Bone marrow (tissue), 2 donors: ENCODE data around the gene EFCAB6.

Source experiments
- DNase-seq, 2 donors: peaks; one replicate each; lab custom pipeline; 2025; lab: John Stamatoyannopoulos, UW

The EFCAB6 gene

DNA sequence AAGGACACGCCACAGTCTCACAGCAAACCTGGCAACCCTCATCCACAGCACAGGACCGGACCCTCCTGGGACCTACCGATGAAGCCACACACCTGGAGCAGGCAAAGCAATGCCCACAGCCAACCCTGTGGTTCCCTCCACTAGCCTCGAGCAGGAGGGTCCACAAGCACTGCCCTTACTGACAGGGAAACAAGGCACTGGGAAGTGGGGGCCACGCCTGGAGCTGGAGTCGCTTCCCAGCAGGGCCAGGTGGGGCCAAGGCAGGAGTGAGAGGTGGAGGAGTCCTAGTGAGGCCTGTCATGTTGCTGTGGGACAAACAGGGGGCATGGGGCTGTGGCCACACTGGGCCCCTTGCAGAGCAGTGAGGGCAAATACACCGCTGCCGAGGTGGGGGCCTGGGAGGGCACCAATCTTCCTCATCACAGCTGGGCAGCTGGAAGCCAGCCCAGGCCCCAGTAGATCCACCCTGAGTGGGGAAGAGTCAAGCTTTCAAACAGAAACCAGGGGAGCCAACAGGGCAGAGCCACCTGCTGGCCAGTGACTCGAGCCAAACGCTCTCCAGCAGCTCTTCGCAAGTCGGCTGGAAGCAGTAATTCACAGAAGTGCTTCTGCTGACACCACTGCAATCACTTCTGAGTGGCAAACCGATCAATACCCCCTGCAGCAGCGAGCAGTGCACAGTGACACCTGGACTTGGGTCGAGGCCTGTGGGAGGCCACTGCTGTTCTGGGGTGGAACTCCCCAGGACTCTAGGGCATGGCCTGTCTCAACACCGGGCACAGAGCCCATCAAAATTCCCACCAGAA, 36.5 kb upstream of the EFCAB6 start:
- no peak for DNase-seq

DNA sequence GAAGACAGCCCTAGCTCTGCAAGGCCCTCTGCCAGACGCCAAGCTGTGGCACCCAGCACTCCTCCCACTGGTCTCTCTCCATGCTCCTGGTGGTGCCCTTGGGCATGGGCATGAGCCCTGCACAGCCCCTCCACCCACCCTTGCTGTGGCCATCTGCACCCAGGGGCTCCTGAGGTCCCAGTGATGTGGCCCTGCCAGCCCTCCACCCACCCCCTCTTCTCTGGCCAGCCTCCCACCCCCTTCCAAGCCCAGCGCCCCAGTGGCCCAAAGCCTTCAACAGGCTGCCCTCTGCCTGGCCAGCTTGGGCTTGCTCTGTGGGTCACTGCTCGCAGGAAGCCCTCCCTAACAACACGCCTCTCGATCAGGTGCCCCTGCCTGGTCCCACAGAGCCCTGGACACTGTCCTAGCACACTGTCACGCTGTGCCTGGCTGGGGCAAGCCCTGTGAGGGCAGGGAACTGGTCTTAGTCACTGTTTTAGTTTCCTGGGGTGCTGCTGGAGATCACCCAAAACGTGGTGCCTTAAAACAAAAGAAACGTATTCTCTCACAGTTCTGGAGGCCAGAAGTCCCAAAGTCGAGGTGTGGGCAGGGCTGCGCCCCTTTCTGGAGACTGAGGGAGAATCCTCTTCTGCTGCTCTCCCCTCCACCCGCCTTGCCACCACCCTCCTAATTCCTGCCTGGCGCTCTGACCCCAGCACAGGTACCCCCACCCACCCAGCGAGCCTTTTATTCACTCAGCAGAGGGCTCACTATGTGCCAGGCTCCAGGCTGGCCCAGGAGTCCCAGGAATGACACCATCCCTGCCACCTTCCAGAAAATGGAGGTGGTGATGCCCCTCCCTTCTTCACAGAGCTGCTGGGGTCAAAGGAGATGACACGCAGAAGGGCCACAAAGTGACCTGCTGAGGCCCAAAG, 35.5 kb upstream of the EFCAB6 start:
- no peak for DNase-seq

- DNase-seq = no peak
Observed at GRCh38 chr22:43846966-43847365, 34.9 kb upstream of the EFCAB6 start.

DNA sequence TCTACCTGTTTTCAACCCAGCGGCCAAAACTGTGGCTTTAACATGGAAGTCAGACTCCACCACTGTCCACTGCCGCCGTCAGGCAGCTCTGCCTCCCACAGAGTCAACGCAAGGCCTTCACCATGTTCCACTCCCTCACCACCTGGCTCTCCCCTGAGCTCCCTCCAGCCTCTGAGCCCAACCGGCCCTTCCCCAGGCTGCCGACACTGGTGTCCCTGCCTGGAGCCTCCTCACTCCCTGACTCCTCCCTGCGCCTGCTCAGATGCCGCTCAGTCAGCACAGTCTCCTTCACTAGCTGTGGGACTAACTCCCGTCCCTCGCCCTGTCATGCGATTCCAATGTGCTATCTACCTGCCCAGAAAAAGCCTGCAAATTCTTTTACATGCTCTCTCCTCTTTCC, 33.9 kb upstream of the EFCAB6 start:
- DNase-seq = no peak

DNA sequence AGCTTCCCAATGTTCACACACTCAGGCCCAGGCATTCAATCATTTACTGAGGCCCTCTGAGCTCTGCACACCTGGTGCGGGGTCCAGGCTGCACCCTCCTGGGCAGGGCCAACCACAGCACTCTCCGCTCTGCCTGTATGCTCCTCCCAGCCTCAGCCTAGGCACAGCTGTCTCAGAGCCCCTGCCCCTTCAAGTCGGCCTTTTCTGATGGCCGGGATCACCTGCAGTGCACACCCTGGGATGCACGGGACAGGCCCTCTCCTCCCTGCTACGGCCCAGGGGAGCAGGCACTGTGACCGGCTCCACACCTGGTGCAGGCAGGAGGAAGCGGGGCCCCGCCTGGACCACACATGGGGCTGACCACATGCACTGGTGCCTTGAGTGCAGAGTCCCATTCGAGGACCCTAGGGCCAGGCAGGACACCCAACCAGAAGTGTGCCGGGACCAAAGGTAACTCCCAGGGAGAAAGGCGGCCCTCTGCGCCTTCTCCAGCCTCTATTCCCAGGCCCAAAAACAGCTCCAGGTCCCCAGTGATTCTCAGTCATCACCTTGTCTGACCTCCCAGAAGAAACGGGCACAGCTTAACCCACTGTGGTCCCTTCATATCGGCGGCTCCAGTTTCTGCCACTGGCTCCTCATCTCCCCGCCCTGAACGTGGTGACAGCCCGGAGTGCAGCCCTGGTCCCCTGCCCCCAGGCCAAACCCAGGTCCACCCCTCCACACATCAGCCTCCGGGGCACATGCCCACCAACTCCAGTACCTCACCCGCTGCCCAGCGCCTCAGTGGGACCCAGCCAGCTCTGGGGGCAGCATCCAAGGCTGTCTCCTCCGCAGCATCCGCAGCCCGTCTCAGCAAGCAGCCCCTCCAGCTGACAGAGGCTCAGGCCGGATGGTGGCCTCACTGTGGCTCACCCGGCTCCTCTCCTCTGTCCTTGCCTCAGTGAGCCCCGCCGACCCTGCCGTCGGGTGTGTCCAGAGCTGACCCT, 32.7 kb upstream of the EFCAB6 start:
- DNase-seq = no peak

DNA sequence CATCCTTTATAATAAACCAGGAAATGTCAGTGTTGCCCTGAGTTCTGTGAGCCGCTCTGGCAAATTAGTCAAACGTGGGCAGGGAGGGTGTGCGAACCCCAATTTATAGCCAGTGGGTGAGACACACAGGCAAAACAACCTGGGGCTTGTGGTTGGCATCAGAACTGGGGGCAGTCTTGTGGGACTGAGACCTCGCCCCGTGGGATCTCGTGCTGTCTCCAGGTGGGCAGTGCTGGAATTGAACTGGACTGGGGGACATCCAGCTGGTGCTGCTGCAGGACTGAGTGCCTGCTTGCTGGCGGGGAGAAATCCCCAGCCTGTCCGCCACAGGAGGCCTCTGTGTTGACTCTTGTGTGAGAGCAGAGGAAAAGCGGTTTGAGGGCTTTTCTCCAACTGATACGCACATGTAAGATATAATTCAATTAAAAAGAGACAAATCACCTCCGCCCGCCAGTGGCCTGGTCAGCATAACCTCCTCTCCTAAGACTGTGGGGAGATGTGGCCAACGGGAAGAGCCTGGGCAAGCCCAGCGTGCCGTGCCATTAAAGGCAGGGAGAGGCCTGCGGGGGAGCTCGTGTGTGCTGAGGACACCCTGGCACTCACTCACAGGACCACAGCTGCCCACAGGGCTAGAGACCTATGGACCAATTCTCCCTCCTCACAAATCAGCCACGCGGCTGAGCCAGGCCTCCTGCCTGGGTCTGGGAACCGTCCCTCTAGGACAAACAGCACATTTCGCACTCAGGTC, 31.9 kb upstream of the EFCAB6 start:
- no peak for DNase-seq

- no peak for DNase-seq
Observed at GRCh38 chr22:43841742-43842141, 29.6 kb upstream of the EFCAB6 start.

GRCh38 chr22:43840851-43841250, 28.7 kb upstream of the EFCAB6 start:
- no peak for DNase-seq

DNA sequence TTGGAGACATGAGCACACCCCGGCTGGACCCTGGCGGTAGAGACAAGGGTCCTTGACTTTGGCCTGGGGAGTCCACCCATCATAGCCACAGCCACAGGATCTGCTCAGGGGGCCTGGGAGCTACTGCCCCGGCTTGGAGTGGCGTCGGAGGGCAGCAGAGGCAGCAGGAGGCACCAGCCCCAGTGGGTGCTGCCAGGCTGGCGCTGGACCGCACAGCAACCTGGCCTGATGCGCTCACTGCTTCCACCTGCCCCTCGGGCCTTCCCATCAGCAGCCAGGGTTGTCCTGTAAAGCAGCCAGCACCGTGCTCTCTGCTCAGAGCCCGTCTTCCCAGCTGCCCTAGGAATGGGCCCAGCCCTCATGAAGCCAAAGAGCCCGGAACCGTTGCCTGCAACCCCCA, 28.3 kb upstream of the EFCAB6 start:
- DNase-seq = no peak

GRCh38 chr22:43839781-43840180, 27.7 kb upstream of the EFCAB6 start:
- no peak for DNase-seq

- no peak for DNase-seq
Observed at GRCh38 chr22:43838571-43839307, 26.6 kb upstream of the EFCAB6 start.

DNA sequence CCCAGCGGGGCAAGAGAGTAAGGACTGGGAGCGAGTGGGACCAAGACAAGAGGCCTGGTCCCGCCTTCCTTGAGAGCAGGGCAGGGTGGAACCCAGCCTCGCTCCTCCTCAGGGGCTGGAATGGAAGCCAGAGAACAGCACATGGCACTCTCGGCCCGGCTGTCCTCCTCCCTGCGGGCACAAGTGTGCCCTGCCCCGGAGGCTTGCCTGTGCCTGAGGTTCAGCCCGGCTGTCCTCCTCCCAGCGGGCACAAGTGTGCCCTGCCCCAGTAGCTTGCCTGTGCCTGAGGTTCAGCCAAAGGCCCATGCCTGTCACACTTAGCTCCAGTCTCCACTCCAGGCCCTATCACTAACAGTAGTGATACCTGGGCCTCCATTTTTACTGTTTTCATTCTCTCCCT, 26.1 kb upstream of the EFCAB6 start:
- DNase-seq = no peak

DNA sequence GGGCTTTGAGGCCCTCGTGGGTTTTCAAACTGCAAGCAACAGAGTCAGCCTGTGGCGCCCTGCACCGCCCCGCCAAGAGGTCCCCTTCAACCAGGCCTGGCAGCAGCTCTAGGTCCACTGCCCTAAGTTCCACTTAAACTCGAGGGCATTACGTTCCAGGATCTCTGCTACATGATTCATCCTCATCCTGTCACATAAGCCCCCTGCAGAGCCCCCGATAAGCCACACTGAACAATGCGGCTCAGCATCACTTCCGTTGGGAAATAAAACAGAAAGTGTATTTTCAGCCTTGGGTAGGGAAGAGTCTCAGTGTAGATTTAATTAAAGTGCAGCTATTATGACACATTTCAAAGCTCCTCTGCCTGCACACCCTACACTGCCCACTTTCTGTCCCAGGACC, 25.6 kb upstream of the EFCAB6 start:
- no peak for DNase-seq

DNA sequence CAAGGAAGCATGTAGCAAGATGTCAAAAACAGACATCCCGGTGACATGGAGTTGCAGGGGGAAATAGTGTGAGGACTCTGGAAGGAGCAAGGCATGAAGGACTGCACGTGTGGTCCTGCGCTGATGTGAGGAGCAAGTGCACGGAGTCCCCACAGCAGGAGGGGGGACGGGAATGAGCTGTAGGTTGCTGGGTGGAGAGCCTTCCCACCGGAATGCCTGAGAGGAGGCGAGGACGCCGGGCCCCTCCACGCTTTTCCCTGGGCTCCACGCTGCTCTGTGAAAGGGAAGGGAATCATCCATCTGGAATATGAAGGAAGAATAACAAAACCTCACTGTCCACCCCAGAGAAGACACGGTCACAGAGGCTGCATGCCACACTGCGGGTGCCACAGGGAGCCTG, 23.6 kb upstream of the EFCAB6 start:
- no peak for DNase-seq

DNA sequence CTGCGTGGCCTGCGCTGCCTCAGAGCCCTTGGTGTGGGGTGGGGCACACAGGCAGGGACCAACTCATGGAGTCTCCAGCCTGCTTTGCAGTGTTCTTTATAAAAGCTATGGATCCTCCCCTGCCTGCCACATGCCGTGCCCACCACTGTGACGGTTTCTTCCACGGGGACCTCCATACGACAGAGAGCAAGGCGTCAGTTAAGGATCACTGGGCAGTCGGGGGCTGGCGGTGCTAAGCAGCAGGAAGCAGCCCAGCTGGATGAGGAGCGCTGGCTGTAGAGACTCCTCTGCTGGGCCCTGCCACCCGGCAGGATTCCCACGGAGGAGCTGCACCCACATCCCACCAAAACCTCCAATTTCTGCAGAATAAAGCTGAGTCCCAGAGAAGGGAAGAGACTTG, 23.1 kb upstream of the EFCAB6 start:
- DNase-seq = no peak

GRCh38 chr22:43833286-43834240, 21.5 kb upstream of the EFCAB6 start:
- DNase-seq = no peak

GRCh38 chr22:43832393-43833265, 20.5 kb upstream of the EFCAB6 start:
- no peak for DNase-seq
